ENCODE measurements around the gene NUTF2. TPM values are rescaled to one million over a fixed set of nuclear protein-coding genes. Genes with fewer than 3 reads are reported as not detected.
A peak's percentile ranks its signal among the peaks of the same experiment; 100 is the strongest.

The NUTF2 gene
- total and polyA plus RNA-seq, 2 of the 4 experiments (the other 2 are of a cell fraction), result 42.7 to 361 TPM

DNA sequence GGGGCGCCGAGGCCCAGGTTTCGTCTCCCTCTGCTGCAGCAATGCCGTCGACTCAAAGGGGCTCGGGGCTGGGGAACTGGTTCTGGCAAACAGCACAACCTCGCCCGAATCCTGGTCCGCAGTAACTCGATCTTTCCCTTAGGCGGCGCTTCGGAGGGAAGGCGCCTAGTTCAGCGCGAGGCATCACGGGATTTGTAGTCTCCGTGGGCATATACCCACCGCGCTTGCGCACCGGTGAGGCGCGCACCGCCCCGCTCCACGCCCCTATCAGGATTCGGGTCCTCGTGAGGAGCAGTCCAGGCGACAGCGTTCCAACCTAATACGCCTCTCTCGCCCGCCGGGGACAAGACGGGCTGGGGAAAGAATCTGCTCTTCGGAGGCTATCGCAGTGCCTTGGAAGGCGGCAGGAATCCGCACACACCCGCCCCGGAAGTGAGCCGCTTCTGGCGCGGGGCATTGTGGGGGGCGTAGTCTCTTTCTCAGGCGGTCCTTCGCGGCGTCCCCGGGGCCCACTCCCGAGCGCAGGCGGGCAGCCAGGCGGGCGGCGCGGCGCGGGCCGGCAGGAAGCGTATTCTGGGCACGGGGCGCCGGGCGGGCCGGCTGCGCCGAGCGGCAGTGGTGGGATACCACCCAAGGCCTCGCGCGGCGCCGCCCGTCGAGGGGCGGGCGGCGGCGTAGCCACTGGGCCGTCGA, 4.8 kb upstream of the NUTF2 start, which contains the start of gene THAP11:
Gene THAP11 (plus strand): TSS at position 505 of the 693 bp plus-strand sequence. CDS start 235 bp downstream, outside the sequence.
- peak within 1 kb of the TSS; percentile 99 for H3K56ac ChIP-seq (ENCODE audit: extremely low read depth, insufficient read depth, low read length)
- intact Hi-C loops (cut with micrococcal nuclease) (loop anchor here (1.0 to 2.0 kb wide), 2 partner anchors 25 to 86 kb away; no protein-coding TSS in a partner anchor), in situ Hi-C loops (cut with MboI; ENCODE audit: low sequenced_read_pairs) (no loop called here), dilution Hi-C loops (cut with HindIII; ENCODE audit: low sequenced_read_pairs, unreplicated experiment) (no loop called here)
- ATAC-seq (ENCODE audit: low read depth) (peak; percentile 67), DNase-seq (peak; percentile 92)
- peak within 1 kb of the TSS; percentile 93 for H3K18ac ChIP-seq (ENCODE audit: low read depth, low read length)
- H3K4me3 ChIP-seq (ENCODE audit: insufficient read depth, low read depth, low read length), result peak within 1 kb of the TSS; percentile 69
- no peaks in the 10 kb centered on the region for H3K36me3 ChIP-seq (ENCODE audit: control insufficient read depth, insufficient read depth, low read length)
- H2BK120ac ChIP-seq (ENCODE audit: low read depth, low read length), result peak within 1 kb of the TSS; percentile 99
- H3K4me1 ChIP-seq (ENCODE audit: control insufficient read depth, insufficient read depth, low read length), result peaks cover 13% of the 10 kb centered on the region
- H2AK9ac ChIP-seq (replicated peaks; ENCODE audit: low read depth, low read length, poor library complexity), result peak within 1 kb of the TSS; percentile 99
- WGBS, 2 experiments (ENCODE audit: extremely low coverage in 2 of 2, insufficient read length in 1 of 2), result 1% methylated on average over 58 of the region's 83 CpGs; no CpG with 5 or more reads in 1 of the 2 experiments
- peak within 1 kb of the TSS; percentile 88 for H3K9ac ChIP-seq (ENCODE audit: low read depth, low read length)
- peak within 1 kb of the TSS; percentile 96 for H2BK5ac ChIP-seq (ENCODE audit: low read depth, low read length, poor library complexity, severe bottlenecking)
- peak within 1 kb of the TSS; percentile 100 for H3K14ac ChIP-seq (replicated peaks; ENCODE audit: low read depth, low read length)
- H4K5ac ChIP-seq (ENCODE audit: low read depth, low read length), result peak within 1 kb of the TSS; percentile 87
- peak within 1 kb of the TSS; percentile 100 for H4K91ac ChIP-seq (ENCODE audit: insufficient read depth, low read depth, low read length)
- H3K9me3 ChIP-seq (ENCODE audit: control insufficient read depth, insufficient read depth, low read length), result no peaks in the 10 kb centered on the region
- peak within 1 kb of the TSS; percentile 91 for H3K27ac ChIP-seq (ENCODE audit: insufficient read depth, low read length)
- peaks cover 21% of the 10 kb centered on the region for H3K9me1 ChIP-seq (ENCODE audit: insufficient read depth, low read length)
- H3K4me2 ChIP-seq (ENCODE audit: low read depth, low read length), result peak within 1 kb of the TSS; percentile 90
- peaks cover 24 to 43% of the 10 kb centered on the region in 2 experiments for H3K79me1 ChIP-seq (ENCODE audit: low read depth in 1 of 2, low read length in 2 of 2)
- H3K27me3 ChIP-seq (ENCODE audit: control insufficient read depth, insufficient read depth, low read length), result no peaks in the 10 kb centered on the region
- ChIA-PET CTCF (no interaction called here), POLR2A (ENCODE audit: unreplicated experiment) (no interaction called here)
- H2BK20ac ChIP-seq (ENCODE audit: low read depth, low read length), result peak within 1 kb of the TSS; percentile 100
- H2AK5ac ChIP-seq (ENCODE audit: low read depth, low read length), result peak within 1 kb of the TSS; percentile 92
- peaks cover 13% of the 10 kb centered on the region for H4K20me1 ChIP-seq (ENCODE audit: insufficient read depth, low read length)
- peak within 1 kb of the TSS; percentile 100 for H2BK15ac ChIP-seq (ENCODE audit: low read depth, low read length)
- no TSS peak for BruUV-seq (replicated peaks)
- H2AFZ ChIP-seq (replicated peaks; ENCODE audit: low read length, poor library complexity), result peak within 1 kb of the TSS; percentile 100
- peak within 1 kb of the TSS; percentile 100 for H3K23ac ChIP-seq (ENCODE audit: low read depth, low read length)
- peak within 1 kb of the TSS; percentile 80 to 100 for H4K8ac ChIP-seq (ENCODE audit: low read depth in 2 of 2, low read length in 2 of 2)
- peak within 1 kb of the TSS; percentile 100 for H3K4ac ChIP-seq (ENCODE audit: low read depth, low read length)
- TF ChIP-seq RAD21 (IDR thresholded peaks at IDR 0.05; ENCODE audit: low read length), result peak; percentile 50
- TF ChIP-seq, protein P1, sequence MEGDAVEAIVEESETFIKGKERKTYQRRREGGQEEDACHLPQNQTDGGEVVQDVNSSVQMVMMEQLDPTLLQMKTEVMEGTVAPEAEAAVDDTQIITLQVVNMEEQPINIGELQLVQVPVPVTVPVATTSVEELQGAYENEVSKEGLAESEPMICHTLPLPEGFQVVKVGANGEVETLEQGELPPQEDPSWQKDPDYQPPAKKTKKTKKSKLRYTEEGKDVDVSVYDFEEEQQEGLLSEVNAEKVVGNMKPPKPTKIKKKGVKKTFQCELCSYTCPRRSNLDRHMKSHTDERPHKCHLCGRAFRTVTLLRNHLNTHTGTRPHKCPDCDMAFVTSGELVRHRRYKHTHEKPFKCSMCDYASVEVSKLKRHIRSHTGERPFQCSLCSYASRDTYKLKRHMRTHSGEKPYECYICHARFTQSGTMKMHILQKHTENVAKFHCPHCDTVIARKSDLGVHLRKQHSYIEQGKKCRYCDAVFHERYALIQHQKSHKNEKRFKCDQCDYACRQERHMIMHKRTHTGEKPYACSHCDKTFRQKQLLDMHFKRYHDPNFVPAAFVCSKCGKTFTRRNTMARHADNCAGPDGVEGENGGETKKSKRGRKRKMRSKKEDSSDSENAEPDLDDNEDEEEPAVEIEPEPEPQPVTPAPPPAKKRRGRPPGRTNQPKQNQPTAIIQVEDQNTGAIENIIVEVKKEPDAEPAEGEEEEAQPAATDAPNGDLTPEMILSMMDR (conservative IDR thresholded peaks at IDR 0.05; ENCODE audit: low read depth, low read length), result peak; percentile 96
- TF ChIP-seq POLR2A (IDR thresholded peaks at IDR 0.05; ENCODE audit: low read depth, low read length), result peak; percentile 52; the same call in 1 of the 2 replicates
- TF ChIP-seq, protein P2, sequence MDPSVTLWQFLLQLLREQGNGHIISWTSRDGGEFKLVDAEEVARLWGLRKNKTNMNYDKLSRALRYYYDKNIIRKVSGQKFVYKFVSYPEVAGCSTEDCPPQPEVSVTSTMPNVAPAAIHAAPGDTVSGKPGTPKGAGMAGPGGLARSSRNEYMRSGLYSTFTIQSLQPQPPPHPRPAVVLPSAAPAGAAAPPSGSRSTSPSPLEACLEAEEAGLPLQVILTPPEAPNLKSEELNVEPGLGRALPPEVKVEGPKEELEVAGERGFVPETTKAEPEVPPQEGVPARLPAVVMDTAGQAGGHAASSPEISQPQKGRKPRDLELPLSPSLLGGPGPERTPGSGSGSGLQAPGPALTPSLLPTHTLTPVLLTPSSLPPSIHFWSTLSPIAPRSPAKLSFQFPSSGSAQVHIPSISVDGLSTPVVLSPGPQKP (IDR thresholded peaks at IDR 0.05; ENCODE audit: borderline replicate concordance, low read depth, low read length), result no peak
- no peak for TF ChIP-seq BHLHE40 (IDR thresholded peaks at IDR 0.05; ENCODE audit: low read depth, low read length)
- peak; percentile 42; the same call in 1 of the 2 replicates for TF ChIP-seq MAZ (IDR thresholded peaks at IDR 0.05; ENCODE audit: borderline replicate concordance, low read depth, low read length)
- TF ChIP-seq FOS (IDR thresholded peaks at IDR 0.05; ENCODE audit: low read depth, low read length), result no peak
- TF ChIP-seq, protein P3, sequence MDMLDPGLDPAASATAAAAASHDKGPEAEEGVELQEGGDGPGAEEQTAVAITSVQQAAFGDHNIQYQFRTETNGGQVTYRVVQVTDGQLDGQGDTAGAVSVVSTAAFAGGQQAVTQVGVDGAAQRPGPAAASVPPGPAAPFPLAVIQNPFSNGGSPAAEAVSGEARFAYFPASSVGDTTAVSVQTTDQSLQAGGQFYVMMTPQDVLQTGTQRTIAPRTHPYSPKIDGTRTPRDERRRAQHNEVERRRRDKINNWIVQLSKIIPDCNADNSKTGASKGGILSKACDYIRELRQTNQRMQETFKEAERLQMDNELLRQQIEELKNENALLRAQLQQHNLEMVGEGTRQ (IDR thresholded peaks at IDR 0.05; ENCODE audit: low read depth, low read length), result peak; percentile 46; the same call in 1 of the 2 replicates
- no peak; the same call in 1 of the 2 replicates for TF ChIP-seq MXI1 (IDR thresholded peaks at IDR 0.05; ENCODE audit: borderline replicate concordance, low read depth, low read length)
- no peak for TF ChIP-seq RCOR1 (IDR thresholded peaks at IDR 0.05; ENCODE audit: insufficient replicate concordance, low read length)
- no peak for TF ChIP-seq MAFK (IDR thresholded peaks at IDR 0.05; ENCODE audit: low read depth, low read length)
- no peak for TF ChIP-seq CHD1 (IDR thresholded peaks at IDR 0.05; ENCODE audit: low read depth, low read length)
- TF ChIP-seq NFE2L2 (IDR thresholded peaks at IDR 0.05; ENCODE audit: low read depth, low read length), result no peak
- TF ChIP-seq RFX5 (IDR thresholded peaks at IDR 0.05; ENCODE audit: low read depth, low read length), result no peak
- TF ChIP-seq CEBPB (IDR thresholded peaks at IDR 0.05; ENCODE audit: low read depth, low read length), result no peak
